SK-N-SH (cell line): Measurements from ENCODE around the gene CADM2. TPM values are rescaled to one million over a fixed set of nuclear protein-coding genes. Genes with fewer than 3 reads are reported as not detected.

Experiments used
- CTCF ChIA-PET: fragments of 300-600, 350-600 bp; formaldehyde crosslinking; extraction: SDS; loops from one replicate; lab custom pipeline; 2021; lab: Yijun Ruan, JAX
- POLR2A ChIA-PET: fragments of 350-600 bp; sonication (Branson Sonifier 250); formaldehyde crosslinking; extraction: SDS; loops from one replicate; lab custom pipeline; 2020; ENCODE audit warnings: antibody characterized with exemption, inconsistent platforms; lab: Yijun Ruan, JAX
- DNase-seq: peaks from one replicate; pipeline ENCODE4 v3.0.0; 2012
- H2AFZ ChIP-seq: fragments of 200-600 bp; sonication (generic); 2 replicates; pipeline ENCODE4 v1.8.1; 2016; ENCODE audit warnings: antibody characterized with exemption, mild to moderate bottlenecking, low read depth
- H3F3A ChIP-seq: fragments of 200-600 bp; sonication (generic); replicated peaks from 2 replicates; pipeline ENCODE3; 2016; ENCODE audit warnings: antibody characterized with exemption, mild to moderate bottlenecking; ENCODE audit not compliant: insufficient read depth
- H3K27ac ChIP-seq, 2 experiments: fragments of 200-500 bp in 1 of 2; fragments of 200-600 bp in 1 of 2; sonication (Bioruptor generic) in 1 of 2; sonication (generic), shearing (Covaris generic) in 1 of 2; 2 replicates each; pipeline versions ENCODE4 v1.5.1 to v1.6.1; 2014 to 2016; ENCODE audit warnings: low read depth in 2 of 2, inconsistent platforms in 1 of 2, low read length in 1 of 2, mild to moderate bottlenecking in 1 of 2, mixed read lengths in 1 of 2
- H3K27me3 ChIP-seq: fragments of 200-600 bp; sonication (generic), shearing (Covaris generic); 2 replicates; pipeline ENCODE4 v1.6.1; 2016; ENCODE audit warnings: mixed run types; ENCODE audit not compliant: insufficient read depth
- H3K36me3 ChIP-seq, 2 experiments: fragments of 200-500 bp in 1 of 2; fragments of 200-600 bp in 1 of 2; sonication (Bioruptor generic) in 1 of 2; sonication (generic) in 1 of 2; replicated peaks in 1 of 2; 2 replicates each; pipeline versions ENCODE3 to v1.5.1; 2014 to 2016; ENCODE audit warnings: low read length in 1 of 2, mild to moderate bottlenecking in 1 of 2; ENCODE audit not compliant: insufficient read depth in 2 of 2, control insufficient read depth in 1 of 2
- H3K4me1 ChIP-seq, 2 experiments: fragments of 200-500 bp in 1 of 2; fragments of 200-600 bp in 1 of 2; sonication (Bioruptor generic) in 1 of 2; sonication (generic), shearing (Covaris generic) in 1 of 2; 2 replicates each; pipeline versions ENCODE4 v1.5.1 to v1.6.1; 2014 to 2016; ENCODE audit warnings: low read depth in 1 of 2, low read length in 1 of 2, mixed run types in 1 of 2; ENCODE audit not compliant: insufficient read depth in 2 of 2, control insufficient read depth in 1 of 2
- H3K4me2 ChIP-seq: fragments of 200-600 bp; sonication (generic), shearing (Covaris generic); 2 replicates; pipeline ENCODE4 v1.6.1; 2017; ENCODE audit warnings: mixed run types
- H3K4me3 ChIP-seq, 2 experiments: fragments of 200-500 bp in 1 of 2; fragments of 200-600 bp in 1 of 2; sonication (Bioruptor generic) in 1 of 2; sonication (generic), shearing (Covaris generic) in 1 of 2; 2 replicates each; pipeline versions ENCODE4 v1.5.1 to v1.8.1; 2014 to 2016; ENCODE audit warnings: low read depth in 2 of 2, inconsistent platforms in 1 of 2, low read length in 1 of 2, mild to moderate bottlenecking in 1 of 2, mixed read lengths in 1 of 2, moderate library complexity in 1 of 2
- H3K79me2 ChIP-seq: fragments of 200-600 bp; sonication (generic); 2 replicates; pipeline ENCODE4 v1.8.1; 2017; ENCODE audit warnings: mild to moderate bottlenecking; ENCODE audit not compliant: insufficient read depth
- H3K9ac ChIP-seq: fragments of 200-600 bp; sonication (generic); 2 replicates; pipeline ENCODE4 v1.6.1; 2017; ENCODE audit warnings: mixed run types
- H3K9me2 ChIP-seq: fragments of 200-600 bp; sonication (generic); 2 replicates; pipeline ENCODE4 v1.6.1; 2017; ENCODE audit warnings: mixed run types
- H3K9me3 ChIP-seq: fragments of 200-600 bp; sonication (generic); 2 replicates; pipeline ENCODE4 v1.6.1; 2017; ENCODE audit warnings: mixed run types, mild to moderate bottlenecking, moderate library complexity
- H4K20me1 ChIP-seq: fragments of 200-600 bp; sonication (generic); 2 replicates; pipeline ENCODE4 v1.6.1; 2017; ENCODE audit warnings: mild to moderate bottlenecking, mixed run types; ENCODE audit not compliant: insufficient read depth
- CTCF ChIP-seq: fragments of 200-600 bp; sonication (generic); IDR thresholded peaks from 2 replicates; pipeline ENCODE4 v1.6.1; 2017; ENCODE audit warnings: antibody characterized with exemption, mild to moderate bottlenecking, moderate library complexity
- ELF1 ChIP-seq: IDR thresholded peaks from 2 replicates; pipeline ENCODE4 v1.4.0; 2012
- EP300 ChIP-seq, 2 experiments: IDR thresholded peaks; 2 replicates each; pipeline versions ENCODE4 v1.4.0 to v1.6.1; 2012; ENCODE audit warnings: borderline replicate concordance in 1 of 2, low read depth in 1 of 2, low read length in 1 of 2
- EZH2phosphoT487 ChIP-seq: fragments of 200-600 bp; sonication (generic); IDR thresholded peaks from 2 replicates; pipeline ENCODE4 v1.6.1; 2017; ENCODE audit warnings: low read depth, mixed run types, mild to moderate bottlenecking, antibody characterized with exemption, moderate library complexity, borderline replicate concordance
- GABPA ChIP-seq: IDR thresholded peaks from 2 replicates; pipeline ENCODE4 v1.4.0; 2012; ENCODE audit warnings: low read depth, mild to moderate bottlenecking
- GATA2 ChIP-seq: sonication (generic); formaldehyde crosslinking; IDR thresholded peaks from 2 replicates; pipeline ENCODE4 v1.5.0; 2020; ENCODE audit warnings: mild to moderate bottlenecking, missing genetic modification reagents
- MXI1 ChIP-seq: IDR thresholded peaks from 2 replicates; pipeline ENCODE4 v1.6.1; 2012; ENCODE audit warnings: mild to moderate bottlenecking, low read depth, low read length, improper control_type of control experiment
- NFIC ChIP-seq: IDR thresholded peaks from 2 replicates; pipeline ENCODE4 v1.4.0; 2012; ENCODE audit warnings: borderline replicate concordance
- NRF1 ChIP-seq: IDR thresholded peaks from 2 replicates; pipeline ENCODE4 v1.6.1; 2012; ENCODE audit warnings: low read depth, mild to moderate bottlenecking, low read length
- POLR2AphosphoS5 ChIP-seq: IDR thresholded peaks from 2 replicates; pipeline ENCODE4 v1.6.1; 2012; ENCODE audit warnings: low read depth, low read length
- RCOR1 ChIP-seq: fragments of 150-350 bp; IDR thresholded peaks from 2 replicates; pipeline ENCODE4 v1.6.1; 2017; ENCODE audit warnings: antibody characterized with exemption, low read length
- REST ChIP-seq: IDR thresholded peaks from 2 replicates; pipeline ENCODE4 v1.6.1; 2012; ENCODE audit warnings: mild to moderate bottlenecking, low read depth, low read length, moderate library complexity
- RXRA ChIP-seq: IDR thresholded peaks from 2 replicates; pipeline ENCODE4 v1.4.0; 2012; ENCODE audit warnings: low read depth, mild to moderate bottlenecking, borderline replicate concordance
- SIN3A ChIP-seq: IDR thresholded peaks from 2 replicates; pipeline ENCODE4 v1.6.1; 2012; ENCODE audit warnings: low read depth, mild to moderate bottlenecking, low read length, moderate library complexity, borderline replicate concordance
- TEAD4 ChIP-seq: IDR thresholded peaks from 2 replicates; pipeline ENCODE4 v1.4.0; 2012; ENCODE audit warnings: mild to moderate bottlenecking, borderline replicate concordance; ENCODE audit not compliant: insufficient read depth
- USF1 ChIP-seq: IDR thresholded peaks from 2 replicates; pipeline ENCODE4 v1.4.0; 2012; ENCODE audit warnings: low read depth, borderline replicate concordance
- YY1 ChIP-seq: IDR thresholded peaks from 2 replicates; pipeline ENCODE4 v1.4.0; 2012; ENCODE audit warnings: low read depth, mild to moderate bottlenecking
- WGBS: methylation state at CpG from one replicate; pipeline ENCODE4 v1.1.6; 2017; ENCODE audit warnings: low lambda C conversion rate; 5-methylcytosine and 5-hydroxymethylcytosine counted together
- polyA plus RNA-seq, 3 experiments: library from polyadenylated mRNA; depleted of rRNA; stranded (reverse); fragments of >200 nt; gene quantifications; 2 replicates each; pipeline ENCODE4 v1.2.3, GENCODE V29; 2012
- TF ChIP-seq, protein P1 (sequence below): fragments of 150-350 bp; IDR thresholded peaks from 2 replicates; pipeline ENCODE4 v1.6.1; 2016; ENCODE audit warnings: mild to moderate bottlenecking, low read depth, low read length
- TF ChIP-seq, protein P2 (sequence below): fragments of 150-350 bp; IDR thresholded peaks from 2 replicates; pipeline ENCODE4 v1.6.1; 2017; ENCODE audit warnings: antibody characterized with exemption, low read length, low read depth, borderline replicate concordance
- TF ChIP-seq, protein P3 (sequence below): IDR thresholded peaks from 2 replicates; pipeline ENCODE4; 2012

CADM2 gene
- polyA plus RNA-seq, 1 of the 3 experiments (the other 2 are of a cell fraction): 0.46 TPM

GRCh38 chr3:85050821-85051220 lies 92.0 kb downstream of the CADM2 start:
- Histone ChIP-seq H3K4me3 (no peak overlapping the region), H4K20me1 (no peaks in the 10 kb centered on the region), H3K79me2 (no peaks in the 10 kb centered on the region), H3F3A (no peaks in the 10 kb centered on the region), H3K9ac (no peak overlapping the region), H2AFZ (no peak overlapping the region), H3K4me1 (no peaks in the 10 kb centered on the region), H3K36me3 (no peaks in the 10 kb centered on the region), H3K9me2 (no peaks in the 10 kb centered on the region), H3K9me3 (no peaks in the 10 kb centered on the region), H3K27me3 (no peaks in the 10 kb centered on the region), H3K27ac (no peak overlapping the region), H3K4me2 (no peak overlapping the region)
- ChIA-PET POLR2A (no interaction called here), CTCF (no interaction called here)
- TF ChIP-seq CTCF (no peak), NRF1 (no peak), TEAD4 (no peak), POLR2AphosphoS5 (no peak), USF1 (no peak), RCOR1 (no peak), EZH2phosphoT487 (no peak), YY1 (no peak), GABPA (no peak), MXI1 (no peak), REST (no peak), ELF1 (no peak), EP300 (IDR thresholded peaks at IDR 0.05; ENCODE audit: borderline replicate concordance in 1 of 2, low read depth in 1 of 2, low read length in 1 of 2) (no peak), RXRA (no peak), NFIC (no peak), GATA2 (CRISPR knock-in tag) (no peak), SIN3A (no peak)
- TF ChIP-seq, protein P1, sequence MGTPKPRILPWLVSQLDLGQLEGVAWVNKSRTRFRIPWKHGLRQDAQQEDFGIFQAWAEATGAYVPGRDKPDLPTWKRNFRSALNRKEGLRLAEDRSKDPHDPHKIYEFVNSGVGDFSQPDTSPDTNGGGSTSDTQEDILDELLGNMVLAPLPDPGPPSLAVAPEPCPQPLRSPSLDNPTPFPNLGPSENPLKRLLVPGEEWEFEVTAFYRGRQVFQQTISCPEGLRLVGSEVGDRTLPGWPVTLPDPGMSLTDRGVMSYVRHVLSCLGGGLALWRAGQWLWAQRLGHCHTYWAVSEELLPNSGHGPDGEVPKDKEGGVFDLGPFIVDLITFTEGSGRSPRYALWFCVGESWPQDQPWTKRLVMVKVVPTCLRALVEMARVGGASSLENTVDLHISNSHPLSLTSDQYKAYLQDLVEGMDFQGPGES: no peak
- TF ChIP-seq, protein P2, sequence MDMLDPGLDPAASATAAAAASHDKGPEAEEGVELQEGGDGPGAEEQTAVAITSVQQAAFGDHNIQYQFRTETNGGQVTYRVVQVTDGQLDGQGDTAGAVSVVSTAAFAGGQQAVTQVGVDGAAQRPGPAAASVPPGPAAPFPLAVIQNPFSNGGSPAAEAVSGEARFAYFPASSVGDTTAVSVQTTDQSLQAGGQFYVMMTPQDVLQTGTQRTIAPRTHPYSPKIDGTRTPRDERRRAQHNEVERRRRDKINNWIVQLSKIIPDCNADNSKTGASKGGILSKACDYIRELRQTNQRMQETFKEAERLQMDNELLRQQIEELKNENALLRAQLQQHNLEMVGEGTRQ: no peak
- TF ChIP-seq, protein P3, sequence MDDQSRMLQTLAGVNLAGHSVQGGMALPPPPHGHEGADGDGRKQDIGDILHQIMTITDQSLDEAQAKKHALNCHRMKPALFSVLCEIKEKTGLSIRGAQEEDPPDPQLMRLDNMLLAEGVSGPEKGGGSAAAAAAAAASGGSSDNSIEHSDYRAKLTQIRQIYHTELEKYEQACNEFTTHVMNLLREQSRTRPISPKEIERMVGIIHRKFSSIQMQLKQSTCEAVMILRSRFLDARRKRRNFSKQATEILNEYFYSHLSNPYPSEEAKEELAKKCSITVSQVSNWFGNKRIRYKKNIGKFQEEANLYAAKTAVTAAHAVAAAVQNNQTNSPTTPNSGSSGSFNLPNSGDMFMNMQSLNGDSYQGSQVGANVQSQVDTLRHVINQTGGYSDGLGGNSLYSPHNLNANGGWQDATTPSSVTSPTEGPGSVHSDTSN: no peak
- WGBS: 19% methylated on average over 4 of the region's 4 CpGs
- DNase-seq: no peak
